HG03064 (cell line): ENCODE measurements around the gene HIVEP3.

ENCODE experiments used
- ATAC-seq: cut with Tn5 transposase; IDR thresholded peaks from one replicate; pipeline ENCODE4 v1.9.1; 2021; ENCODE audit warnings: low read depth; ENCODE audit not compliant: unreplicated experiment

The HIVEP3 gene

DNA sequence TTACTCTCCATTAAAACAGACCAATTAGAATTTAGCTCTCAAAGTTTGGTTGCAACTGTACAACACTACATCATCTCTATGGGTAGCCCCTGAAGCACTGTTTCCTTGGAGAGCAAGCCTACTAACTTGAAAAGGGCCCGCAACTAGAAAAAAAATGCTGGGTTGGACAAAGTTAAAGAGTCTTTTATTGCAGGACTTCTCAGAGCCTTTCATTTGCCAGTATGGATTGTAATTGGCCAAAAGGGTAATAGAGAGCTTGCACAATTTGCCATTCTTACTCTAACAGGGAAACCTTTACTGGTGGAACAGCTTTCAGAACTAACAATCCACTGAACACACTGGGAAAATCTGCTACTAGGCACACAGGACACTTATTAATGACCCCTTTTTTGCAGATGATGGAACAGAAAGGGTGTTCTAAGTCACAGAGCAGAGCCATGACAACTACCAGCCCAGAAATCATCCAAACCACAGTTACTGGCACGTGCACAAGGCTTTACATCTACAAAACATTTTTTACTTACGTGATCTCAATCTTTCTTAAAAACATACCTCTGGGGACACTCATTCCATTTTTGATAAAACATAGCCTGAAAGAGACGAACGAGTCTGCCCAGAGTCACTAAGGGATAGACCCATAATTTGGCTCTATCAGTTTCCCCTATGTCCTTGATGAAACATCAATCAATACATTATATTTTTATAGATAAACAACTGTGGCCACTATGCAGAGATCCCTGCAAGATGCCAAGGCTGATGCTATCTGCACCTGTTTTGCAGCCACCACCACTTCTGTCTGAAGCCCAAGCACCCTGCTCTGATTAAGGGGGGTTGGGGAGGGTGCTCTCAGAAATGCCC is 257.9 kb downstream of the HIVEP3 start:
- ATAC-seq: no peak

DNA sequence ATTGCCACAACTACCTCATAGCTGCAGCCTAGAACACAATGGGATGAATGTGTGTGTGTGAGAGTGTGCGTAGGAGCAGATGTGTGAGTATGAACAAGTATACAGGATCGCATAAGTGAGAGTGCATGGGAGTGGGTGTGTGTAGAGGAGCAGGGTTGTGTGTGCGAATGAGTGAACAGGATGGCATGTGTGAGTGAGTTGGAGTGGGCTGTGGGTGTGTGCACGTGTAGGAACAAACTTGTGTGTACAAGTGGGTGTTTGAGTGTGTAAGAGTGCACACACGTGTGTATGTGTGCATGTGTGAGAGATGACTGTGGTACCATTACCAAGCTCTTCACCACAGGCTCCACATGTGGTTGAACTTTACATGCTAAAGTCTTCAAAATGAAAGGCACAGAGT is 258.8 kb downstream of the HIVEP3 start:
- no peak for ATAC-seq

DNA sequence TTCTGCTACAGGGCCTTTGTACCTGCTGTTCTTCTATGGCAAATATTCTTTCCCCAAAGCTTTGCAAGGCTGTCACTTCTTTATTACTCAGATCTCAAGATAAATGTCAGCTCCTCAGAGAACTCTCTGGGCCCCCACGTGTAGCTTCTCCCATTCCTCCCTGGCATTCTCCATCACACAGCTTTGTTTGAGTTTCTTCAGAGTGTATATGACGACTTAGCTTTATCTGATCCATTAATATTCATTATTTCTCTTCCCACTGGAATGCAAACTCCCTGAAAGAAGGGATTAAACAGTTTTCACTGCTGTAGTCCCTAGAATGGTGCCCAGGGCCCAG is 259.6 kb downstream of the HIVEP3 start:
- ATAC-seq: no peak

DNA sequence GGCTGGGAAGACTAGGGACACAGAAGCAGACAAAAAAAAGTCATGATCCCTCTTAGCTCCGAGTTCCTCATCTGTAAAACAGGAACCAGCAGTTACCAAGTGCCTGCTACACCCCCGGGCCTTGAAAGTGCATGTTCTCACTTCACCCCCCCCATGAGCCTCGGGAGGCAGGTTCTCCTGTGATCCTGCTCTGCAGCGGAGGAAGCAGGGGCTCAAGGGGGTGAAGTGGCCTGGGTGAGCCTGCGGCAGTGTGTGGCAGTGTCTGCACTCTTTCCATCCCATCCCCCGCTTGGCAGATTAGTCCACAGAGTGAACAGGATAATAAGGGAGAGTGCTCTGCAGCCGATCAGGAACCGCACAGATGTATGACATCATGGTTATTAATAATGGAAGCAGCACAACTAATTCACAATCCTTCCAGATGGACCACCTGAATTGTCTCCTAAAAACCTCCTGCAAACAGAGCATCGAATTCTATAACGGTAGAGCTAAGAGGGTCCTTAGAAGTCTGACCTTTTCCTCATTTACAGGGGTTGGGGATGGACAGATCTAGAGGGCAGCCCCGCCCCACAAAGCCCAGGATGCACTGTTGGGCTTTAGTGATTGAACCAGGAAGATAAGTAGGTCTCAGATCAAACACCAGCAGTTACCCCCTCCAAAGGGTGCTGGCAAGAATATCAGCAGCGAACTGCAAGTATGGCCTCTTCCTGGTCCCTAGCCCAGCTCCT is 260.1 kb downstream of the HIVEP3 start:
- no peak for ATAC-seq

DNA sequence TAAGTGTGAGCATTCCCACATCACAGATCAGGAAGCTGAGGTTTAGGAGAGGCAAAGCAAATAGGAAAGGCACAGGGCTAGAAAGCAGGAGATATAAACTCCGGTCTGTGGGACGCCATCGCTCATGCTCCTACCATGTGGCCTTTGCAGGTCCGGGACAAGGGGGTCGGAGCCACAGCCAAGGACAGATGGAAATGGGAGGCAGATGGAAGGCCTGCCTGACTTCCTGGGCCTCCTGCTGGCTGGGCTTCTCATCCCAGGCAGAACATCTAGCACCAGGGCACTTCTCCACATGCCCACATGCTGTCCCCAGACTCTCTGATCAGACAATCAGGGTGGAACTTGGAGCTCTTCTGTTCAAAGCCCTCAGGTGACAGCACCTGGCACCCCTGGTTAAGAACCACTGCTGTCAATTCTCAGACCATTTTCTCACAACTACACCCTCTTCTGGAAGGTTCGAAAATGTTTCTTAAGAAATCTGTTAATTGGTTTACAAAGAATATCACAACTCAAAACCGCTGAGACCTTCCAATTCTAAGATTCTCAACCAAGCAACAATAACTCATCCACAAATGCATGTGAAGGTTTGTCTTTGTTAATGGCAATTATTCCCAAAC is 260.9 kb downstream of the HIVEP3 start:
- no peak for ATAC-seq

DNA sequence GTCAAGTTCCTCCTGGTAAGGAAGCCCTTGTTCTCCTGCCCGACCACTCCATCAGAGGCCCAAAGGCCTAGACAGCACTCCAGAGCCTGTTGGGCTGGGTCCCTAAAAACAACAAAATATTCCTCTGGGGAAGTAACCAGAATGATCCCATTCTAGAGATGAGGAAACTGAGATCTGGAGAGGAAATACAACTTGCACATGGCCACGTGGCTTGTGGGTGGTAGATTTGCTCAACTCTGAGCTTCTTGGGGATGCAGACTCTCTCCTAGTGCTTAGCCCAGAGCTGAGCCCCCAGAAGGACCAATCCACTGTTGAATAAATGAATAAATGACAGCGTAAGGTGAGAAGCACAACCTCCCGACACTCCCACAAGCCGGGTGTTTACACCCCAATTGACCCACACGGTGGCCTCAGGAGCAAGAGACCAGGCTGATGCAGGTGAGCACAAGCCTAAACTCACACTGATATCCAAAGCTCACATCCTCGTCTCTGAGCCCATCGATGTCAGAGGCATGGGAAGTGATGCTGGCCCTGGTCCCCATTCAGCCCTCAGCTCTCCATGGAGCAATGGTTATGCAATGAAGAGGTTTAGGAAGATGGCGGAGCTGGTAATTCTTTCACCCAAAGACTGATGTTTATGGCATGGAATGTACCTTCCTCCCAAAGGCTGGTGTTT is 261.8 kb downstream of the HIVEP3 start:
- no peak for ATAC-seq

DNA sequence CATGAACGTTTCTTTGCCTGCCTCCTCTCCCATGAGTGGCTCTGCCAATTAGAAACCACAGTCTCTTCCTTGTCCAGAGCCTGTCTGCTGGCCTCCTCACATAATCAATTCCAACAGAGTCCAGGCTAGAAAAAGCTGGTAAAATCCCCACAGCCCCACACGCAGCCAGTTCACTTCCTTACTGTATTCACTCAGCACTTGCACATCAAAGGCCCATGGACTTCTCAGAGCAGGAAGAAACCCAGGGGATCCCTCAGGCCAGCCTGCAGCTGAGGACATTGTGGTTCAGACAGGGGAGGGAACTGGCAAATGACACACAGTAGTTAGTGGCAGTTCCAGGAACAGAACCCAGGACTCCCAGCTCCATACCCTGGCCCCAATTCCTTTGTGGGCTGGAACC is 262.7 kb downstream of the HIVEP3 start:
- ATAC-seq: no peak

DNA sequence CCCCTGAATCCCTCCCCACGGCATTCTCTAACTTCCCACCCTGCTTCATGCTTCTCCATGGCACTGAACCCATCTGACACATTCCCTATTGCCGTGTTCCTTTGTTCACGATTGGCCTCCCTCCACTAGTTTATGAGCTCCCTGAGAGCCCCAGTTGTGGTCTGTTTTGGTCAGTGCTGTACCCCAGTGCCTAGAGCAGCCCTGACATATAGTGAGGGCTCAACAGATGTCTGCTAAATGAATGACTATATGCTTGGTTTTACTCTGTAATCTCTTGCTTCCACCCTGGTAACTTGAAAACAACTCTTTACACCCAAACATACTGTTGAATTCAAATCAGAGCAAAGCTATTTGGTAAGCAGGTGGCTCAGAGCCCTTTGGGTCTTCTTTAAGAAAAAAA is 263.1 kb downstream of the HIVEP3 start:
- ATAC-seq: no peak

DNA sequence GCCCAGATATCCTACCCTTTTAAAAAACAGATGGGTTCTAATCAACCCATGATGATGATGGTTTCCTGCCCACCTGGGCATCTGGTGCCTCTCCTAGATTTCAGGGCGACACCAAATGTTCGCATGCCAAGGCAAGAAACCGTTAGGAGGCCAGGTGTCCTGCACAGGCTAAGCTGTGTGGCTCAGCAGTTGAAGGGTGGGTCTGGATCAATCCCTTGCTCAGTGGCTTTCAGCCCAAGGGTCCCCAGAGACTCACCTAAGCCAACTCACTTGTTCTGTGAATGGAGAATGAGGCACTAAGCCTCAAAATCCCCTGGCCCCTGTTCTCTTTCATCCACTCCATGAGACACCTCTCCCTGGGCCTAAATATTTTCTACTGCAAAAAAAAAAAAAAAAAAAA is 265.1 kb downstream of the HIVEP3 start:
- ATAC-seq: no peak

DNA sequence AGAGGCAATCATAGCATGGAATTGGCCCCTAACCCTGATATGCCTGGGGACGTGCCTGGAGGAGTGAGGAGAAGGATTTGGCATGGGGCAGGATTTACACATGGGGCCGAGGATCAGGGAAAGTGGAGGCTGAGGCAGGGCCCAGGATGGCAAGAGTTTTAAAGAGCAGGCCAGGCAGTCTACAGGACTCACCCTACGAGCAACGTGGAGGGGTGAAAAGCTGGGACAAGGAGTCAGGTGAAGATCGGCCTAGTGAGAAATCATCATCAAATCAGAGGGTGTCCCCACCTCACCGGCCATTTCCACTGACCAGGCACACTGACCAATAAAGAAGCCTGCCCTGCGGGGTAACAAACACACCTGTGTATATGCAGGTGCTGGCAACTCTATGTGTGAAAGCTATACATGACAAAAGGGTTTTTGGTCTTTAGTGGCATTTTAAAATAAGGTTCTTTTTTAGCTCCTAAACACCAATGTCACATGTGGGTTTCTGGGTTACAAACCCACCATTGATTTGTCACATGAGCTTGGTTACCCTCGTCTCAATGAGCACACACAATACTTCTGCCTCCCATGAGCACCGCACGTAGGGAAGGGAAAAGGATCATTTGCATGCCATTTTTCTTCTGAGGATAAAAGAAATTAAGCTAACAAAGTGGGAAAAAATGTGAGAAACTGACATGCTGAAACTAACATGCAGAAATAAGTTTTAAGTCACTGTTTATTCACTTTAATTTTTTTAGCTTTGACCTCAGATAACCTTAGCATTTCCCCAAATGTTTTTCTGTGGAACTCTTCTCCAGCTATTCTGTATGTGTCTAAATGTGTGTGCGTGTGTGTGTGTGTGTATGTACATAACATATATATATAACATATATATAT is 266.1 kb downstream of the HIVEP3 start:
- no peak for ATAC-seq

DNA sequence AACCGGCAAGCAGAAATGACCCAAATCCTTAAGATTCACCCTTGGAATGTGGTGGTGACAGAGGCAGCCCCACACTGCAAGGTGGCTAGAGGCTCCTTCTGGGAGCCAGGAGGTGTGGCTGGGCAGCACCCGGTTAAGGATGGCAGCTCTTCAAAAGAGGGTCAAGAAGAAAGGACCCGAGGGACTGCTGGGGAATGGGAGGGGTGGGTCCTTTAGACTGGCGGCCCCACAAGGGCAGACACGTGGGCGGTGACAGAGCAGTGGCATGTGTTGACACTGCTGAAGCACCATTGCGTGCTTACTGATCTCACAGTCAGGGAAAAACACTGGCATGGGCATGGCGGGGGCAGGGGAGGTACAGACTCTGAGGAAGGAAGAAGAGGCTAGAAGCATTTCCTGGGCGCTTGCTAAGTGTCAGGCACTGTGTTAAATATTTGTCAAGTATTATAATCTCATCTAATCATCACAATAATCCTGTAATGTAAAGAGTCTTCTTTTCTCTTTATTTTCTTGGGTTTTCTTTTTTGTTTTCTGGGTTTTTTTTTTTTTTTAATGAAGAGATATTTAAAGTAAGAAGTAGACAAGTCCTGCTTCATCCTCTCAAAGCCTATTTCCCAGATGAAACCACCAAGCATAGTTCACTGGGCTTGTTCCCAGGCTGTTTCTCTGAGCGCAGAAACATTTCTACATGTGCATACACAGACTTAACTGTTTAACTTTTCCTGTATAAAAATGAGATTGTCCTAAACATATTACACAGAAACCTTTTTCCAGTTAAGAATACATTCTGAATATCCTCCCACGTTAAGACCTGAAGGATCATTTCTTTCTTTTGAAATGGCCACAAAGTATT is 268.5 kb downstream of the HIVEP3 start:
- no peak for ATAC-seq

DNA sequence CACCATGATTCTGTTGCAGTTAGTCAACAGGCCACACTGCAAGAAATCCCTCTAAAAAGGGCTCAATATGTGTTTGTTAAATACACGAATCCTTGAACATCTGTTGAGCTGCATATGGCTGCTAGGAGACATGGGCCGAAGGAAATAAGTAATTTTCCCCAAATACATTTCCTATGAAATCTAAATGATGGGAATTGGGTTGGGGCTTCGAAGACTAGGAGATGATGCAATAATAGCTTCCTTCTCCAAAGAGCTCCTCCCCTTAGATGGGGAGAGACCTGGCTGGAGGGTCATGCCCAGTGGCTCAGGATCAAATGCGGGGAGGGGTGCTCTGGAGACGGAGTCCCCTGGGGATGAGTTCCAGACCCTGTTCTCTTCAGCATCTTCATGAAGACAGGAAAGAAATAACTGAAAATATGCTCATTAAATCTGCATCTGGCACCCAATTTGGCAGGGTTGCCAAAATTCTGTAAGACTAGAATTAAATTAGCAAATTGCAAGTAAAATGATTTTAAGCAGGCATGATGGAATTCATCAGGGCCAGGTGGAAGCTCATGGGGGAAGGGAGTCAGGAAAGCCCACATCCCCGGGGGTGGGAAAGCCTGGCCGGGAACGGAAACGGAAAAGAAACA is 269.2 kb downstream of the HIVEP3 start:
- ATAC-seq: no peak

DNA sequence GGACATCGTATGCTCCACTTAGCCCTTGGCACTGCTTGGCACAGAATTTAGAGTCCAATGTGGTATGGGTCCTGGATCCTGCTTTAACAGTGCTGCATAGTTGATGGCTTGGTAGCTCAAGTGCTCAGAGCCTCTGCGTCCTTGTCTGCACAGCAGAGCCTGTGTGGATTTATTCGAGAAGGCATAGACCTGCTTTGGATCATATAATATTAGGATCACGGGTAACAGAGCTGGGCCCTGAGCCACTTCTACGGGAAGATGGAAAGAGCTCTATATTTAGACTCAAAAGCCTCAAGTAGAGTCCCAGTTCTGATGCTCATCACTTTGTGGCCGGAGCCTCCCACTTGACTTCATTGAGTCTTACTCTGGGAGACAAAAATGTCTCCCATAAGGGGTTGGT is 269.9 kb downstream of the HIVEP3 start:
- ATAC-seq: no peak

DNA sequence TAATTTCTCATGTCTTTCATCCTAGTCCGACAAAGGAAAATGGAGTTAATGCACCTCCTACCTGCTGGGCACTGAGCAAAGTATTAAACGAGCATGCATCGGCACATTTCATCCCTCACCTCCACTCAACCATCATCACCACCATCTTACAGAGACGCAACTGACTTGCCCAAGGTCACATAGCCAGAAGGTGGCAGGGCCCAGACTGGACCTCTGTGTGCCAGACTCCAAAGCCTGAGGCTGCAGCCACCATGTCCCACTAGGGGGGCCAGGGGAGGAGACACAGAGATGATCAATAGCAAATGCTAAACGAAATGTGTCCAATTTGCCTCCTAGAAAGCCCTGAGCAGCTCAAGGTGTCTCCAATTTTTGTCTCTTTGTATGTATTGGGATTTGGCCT is 270.5 kb downstream of the HIVEP3 start:
- no peak for ATAC-seq

DNA sequence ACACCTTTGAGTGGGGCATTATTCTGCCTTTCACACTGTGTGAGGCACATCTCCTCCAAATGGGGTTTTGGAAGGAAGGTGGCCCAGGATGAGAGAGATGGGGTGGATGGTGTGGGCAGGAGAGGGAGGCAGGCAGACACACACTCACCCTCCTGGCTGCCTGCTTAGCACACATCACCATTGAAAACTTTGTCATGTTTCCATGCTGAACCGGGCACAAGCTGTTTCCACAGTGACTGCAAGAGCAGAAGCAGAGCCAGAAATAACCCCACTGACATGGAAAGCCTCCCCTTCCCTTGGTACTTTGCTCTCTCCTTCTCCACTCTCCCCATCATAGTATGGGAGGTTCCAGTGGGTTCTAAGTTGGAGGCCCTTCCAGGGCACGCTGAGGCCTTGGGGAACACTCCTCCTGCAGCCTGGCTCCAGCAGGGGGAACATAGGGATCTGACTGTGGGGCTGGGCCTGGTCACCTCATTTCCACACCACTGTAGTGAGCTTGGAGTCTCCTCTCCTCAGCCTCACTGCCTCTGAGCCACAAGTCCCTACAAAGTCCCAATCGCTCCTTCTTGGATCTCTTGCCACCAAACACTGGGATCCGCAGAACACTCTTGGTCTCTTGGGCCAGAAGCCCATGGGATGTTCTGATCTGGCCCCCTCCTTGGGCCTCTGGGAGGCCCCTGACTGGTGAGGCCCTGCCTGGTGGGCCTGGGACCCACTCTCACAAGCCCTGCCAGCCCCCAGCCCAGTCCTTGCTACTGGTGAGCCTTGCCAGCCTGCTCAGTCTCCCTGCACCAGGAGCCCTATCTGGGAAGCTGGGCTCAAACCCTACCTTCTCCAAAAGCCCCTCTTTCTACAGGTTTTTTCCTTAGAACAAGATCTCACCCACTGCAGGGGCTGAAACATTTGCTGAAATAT is 271.2 kb downstream of the HIVEP3 start:
- no peak for ATAC-seq

DNA sequence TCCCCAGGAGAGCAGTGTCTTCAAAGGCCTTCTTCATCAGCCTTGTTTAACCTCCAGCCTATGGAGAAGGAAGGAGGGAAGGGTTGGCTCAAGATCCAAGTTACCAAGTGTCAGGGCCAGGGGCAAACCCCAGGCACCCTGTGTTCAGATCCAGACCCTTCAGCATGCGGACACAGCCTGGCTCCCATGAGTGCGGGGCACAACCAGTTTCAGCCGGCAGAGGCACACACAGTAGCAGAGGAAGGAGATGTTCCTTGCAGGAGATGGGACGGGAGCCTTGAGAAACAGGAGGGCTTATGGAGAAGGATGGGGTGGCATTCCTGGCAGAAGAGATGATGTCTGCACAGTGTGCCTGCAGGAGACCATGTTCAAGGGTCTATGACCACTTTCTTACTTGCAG is 272.5 kb downstream of the HIVEP3 start:
- no peak for ATAC-seq

DNA sequence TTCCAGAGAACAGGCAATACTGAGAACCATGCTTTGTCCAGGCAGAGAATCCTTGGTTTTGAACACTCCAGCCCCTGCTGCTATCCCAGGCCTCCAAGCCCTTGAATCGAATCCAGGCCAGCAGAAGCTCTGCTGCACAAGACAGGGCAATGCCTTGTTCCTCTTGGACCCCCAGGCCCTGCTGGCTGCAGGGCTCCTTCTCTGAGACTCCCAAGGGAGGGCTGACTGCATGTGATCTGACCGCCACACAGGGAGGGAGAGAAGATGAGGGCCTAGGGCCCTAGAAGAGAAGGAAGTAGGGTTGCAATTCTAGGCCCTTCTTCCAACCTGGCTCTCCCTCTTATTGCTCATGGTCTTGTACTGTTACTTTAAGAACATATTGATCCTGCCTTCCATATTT is 273.7 kb downstream of the HIVEP3 start:
- ATAC-seq: no peak
